GM13977 (cell line): Measurements from ENCODE around the gene PCDHGA12.
A peak's percentile ranks its signal among the peaks of the same experiment; 100 is the strongest.

ENCODE experiments used
- DNase-seq: peaks from one replicate; pipeline ENCODE4 v3.0.0; 2012; ENCODE audit warnings: low spot score
- CTCF ChIP-seq: IDR thresholded peaks from 2 replicates; pipeline ENCODE4 v1.5.1; 2012; ENCODE audit warnings: mild to moderate bottlenecking, control low read depth; ENCODE audit not compliant: insufficient read depth; ENCODE audit errors: extremely low read depth, missing control alignments
- in situ Hi-C: fragments of 300-500 bp; cut with MboI; formaldehyde crosslinking; loops from one replicate; pipeline ENCODE4 v1.12.0; 2022; ENCODE audit warnings: low sequenced_read_pairs, low pct_unique_long_range_greater_than_20kb, mixed read lengths, inconsistent platforms; ENCODE audit not compliant: unreplicated experiment

The PCDHGA12 gene

GRCh38 chr5:141437221-141437620 lies 6.9 kb downstream of the PCDHGA12 start:
- no peak for DNase-seq
- in situ Hi-C loops: no loop called here
- TF ChIP-seq CTCF: no peak

GRCh38 chr5:141439411-141440141 lies 9.3 kb downstream of the PCDHGA12 start:
- in situ Hi-C loops: no loop called here
- no peak for DNase-seq
- TF ChIP-seq CTCF: no peak

GRCh38 chr5:141440341-141440740 lies 10.0 kb downstream of the PCDHGA12 start:
- no peak for DNase-seq
- in situ Hi-C loops: no loop called here
- TF ChIP-seq CTCF: no peak

GRCh38 chr5:141441571-141442170 lies 11.4 kb downstream of the PCDHGA12 start:
- no peak for TF ChIP-seq CTCF
- no peak for DNase-seq
- in situ Hi-C loops: no loop called here

- no peak for DNase-seq
- TF ChIP-seq CTCF: no peak
- in situ Hi-C loops: no loop called here
Observed at GRCh38 chr5:141465351-141465750, 35.0 kb downstream of the PCDHGA12 start.

GRCh38 chr5:141475625-141476131 lies 45.4 kb downstream of the PCDHGA12 start, which contains the start of gene PCDHGC3:
Gene PCDHGC3 (plus strand): TSS chr5:141475966. CDS start chr5:141476117, 151 bp downstream.
- peak; percentile 84 for DNase-seq
- in situ Hi-C loops: no loop called here
- TF ChIP-seq CTCF: peak; percentile 80
